BJ (cell line): ENCODE results near the gene DAP. TPM values are rescaled to one million over a fixed set of nuclear protein-coding genes. Genes with fewer than 3 reads are reported as not detected.

ENCODE experiments used
- CTCF ChIA-PET: fragments of 350-600 bp; formaldehyde crosslinking; extraction: SDS; loops from one replicate; lab custom pipeline; 2021; ENCODE audit warnings: antibody characterized with exemption, inconsistent platforms; lab: Yijun Ruan, JAX
- POLR2A ChIA-PET: fragments of 300-600 bp; sonication (Branson Sonifier 250); formaldehyde crosslinking; extraction: SDS; loops from one replicate; lab custom pipeline; 2021; ENCODE audit warnings: antibody characterized with exemption; lab: Charles Lee
- DNase-seq: peaks from one replicate; pipeline ENCODE4 v3.0.0-alpha.2; 2011; ENCODE audit warnings: low read depth
- H3K27me3 ChIP-seq: 2 replicates; pipeline ENCODE4 v1.6.0; 2011; ENCODE audit warnings: low read length; ENCODE audit not compliant: control insufficient read depth, insufficient read depth
- H3K36me3 ChIP-seq: 2 replicates; pipeline ENCODE4 v1.5.1; 2011; ENCODE audit warnings: low read length; ENCODE audit not compliant: control insufficient read depth, insufficient read depth
- H3K4me3 ChIP-seq: 2 replicates; pipeline ENCODE4 v1.5.1; 2011; ENCODE audit warnings: low read depth, mild to moderate bottlenecking, control low read depth, low read length
- polyA plus RNA-seq: library from polyadenylated mRNA; depleted of rRNA; stranded (reverse); fragments of >200 nt; gene quantifications from 2 replicates; pipeline ENCODE4 v1.2.3, GENCODE V29; 2011
- TF ChIP-seq, protein P1 (sequence below): IDR thresholded peaks from 2 replicates; pipeline ENCODE4 v1.5.1; 2011; ENCODE audit warnings: low read depth, mild to moderate bottlenecking, control low read depth, inconsistent platforms, low read length, moderate library complexity; ENCODE audit not compliant: insufficient read depth

DAP gene
- polyA plus RNA-seq, 1 experiment = 95.6 TPM

DNA sequence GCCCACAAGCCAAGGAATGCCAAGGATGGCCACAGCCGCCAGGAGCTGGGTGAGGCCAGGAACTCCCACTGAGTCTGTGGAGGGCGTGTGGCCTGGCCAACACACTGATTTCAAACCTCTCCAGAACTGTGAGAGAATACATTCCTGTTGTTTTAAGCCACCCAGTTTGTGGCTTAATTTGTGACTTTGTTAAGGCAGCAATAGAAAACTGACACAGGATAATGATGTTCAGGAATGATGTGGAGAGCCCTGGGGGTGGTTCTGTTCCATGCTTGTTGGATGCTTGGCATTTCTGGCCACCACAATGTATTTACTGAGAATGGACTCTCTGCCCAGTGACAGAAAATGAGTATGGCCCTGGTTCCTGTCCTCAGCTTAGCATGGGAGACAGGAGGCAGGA is 82.8 kb downstream of the DAP start:
- Histone ChIP-seq H3K27me3 (no peaks in the 10 kb centered on the region), H3K36me3 (peaks cover 36% of the 10 kb centered on the region), H3K4me3 (no peak overlapping the region)
- CTCF ChIA-PET = interaction anchor here (1.2 to 2.4 kb wide), 4 partner anchors 11 to 17 kb away, joined by 3 to 6 read pairs (median 4); no protein-coding TSS in a partner anchor
- POLR2A ChIA-PET = no interaction called here
- TF ChIP-seq, protein P1, sequence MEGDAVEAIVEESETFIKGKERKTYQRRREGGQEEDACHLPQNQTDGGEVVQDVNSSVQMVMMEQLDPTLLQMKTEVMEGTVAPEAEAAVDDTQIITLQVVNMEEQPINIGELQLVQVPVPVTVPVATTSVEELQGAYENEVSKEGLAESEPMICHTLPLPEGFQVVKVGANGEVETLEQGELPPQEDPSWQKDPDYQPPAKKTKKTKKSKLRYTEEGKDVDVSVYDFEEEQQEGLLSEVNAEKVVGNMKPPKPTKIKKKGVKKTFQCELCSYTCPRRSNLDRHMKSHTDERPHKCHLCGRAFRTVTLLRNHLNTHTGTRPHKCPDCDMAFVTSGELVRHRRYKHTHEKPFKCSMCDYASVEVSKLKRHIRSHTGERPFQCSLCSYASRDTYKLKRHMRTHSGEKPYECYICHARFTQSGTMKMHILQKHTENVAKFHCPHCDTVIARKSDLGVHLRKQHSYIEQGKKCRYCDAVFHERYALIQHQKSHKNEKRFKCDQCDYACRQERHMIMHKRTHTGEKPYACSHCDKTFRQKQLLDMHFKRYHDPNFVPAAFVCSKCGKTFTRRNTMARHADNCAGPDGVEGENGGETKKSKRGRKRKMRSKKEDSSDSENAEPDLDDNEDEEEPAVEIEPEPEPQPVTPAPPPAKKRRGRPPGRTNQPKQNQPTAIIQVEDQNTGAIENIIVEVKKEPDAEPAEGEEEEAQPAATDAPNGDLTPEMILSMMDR = no peak
- DNase-seq = no peak

DNA sequence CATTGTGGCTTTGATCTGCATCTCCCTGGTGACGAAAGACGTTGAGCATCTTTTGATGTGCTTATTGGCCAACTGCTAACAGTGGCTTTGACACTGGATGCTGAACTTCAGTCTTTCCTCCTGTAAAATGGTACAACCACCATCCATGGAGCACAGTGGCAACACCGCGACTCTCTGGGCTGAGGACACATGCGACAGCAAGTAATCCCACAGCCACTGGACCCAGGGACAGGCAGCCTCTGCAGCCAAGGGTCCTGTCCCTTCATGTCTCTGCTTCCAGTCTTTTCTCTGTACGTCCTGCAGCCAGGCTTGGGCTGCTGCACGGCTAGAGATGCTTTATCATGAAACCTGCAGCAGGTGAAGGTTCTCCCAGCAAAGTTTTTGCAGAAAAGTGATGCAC is 83.5 kb downstream of the DAP start:
- H3K27me3 ChIP-seq = no peaks in the 10 kb centered on the region
- H3K4me3 ChIP-seq = no peak overlapping the region
- no peak for DNase-seq
- POLR2A ChIA-PET = no interaction called here
- H3K36me3 ChIP-seq = peaks cover 30% of the 10 kb centered on the region
- CTCF ChIA-PET = interaction anchor here (1.3 kb wide), 1 partner anchor 18 kb away, joined by 3 read pairs; no protein-coding TSS in a partner anchor
- TF ChIP-seq, protein P1 = no peak

DNA sequence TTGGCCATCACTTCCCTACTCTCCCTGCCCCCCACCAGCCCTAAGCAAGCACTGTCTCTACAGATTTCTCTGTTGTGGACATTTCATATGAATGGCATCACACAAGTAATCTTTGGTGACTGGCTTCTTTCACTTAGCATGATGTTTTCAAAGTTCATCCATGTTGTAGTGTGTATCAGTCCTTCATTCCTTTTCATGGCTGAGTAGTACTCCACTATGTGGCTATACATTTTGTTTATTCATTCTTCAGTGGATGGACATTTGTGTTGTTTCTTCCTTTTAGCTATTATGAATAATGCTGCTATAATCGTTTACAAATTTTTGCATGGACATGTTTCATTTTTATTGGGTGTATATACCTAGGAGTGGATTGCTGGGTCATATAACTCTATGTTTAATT is 84.1 kb downstream of the DAP start:
- ChIA-PET CTCF (no interaction called here), POLR2A (no interaction called here)
- DNase-seq = no peak
- Histone ChIP-seq H3K36me3 (peaks cover 27% of the 10 kb centered on the region), H3K27me3 (no peaks in the 10 kb centered on the region), H3K4me3 (no peak overlapping the region)
- TF ChIP-seq, protein P1 = no peak

DNA sequence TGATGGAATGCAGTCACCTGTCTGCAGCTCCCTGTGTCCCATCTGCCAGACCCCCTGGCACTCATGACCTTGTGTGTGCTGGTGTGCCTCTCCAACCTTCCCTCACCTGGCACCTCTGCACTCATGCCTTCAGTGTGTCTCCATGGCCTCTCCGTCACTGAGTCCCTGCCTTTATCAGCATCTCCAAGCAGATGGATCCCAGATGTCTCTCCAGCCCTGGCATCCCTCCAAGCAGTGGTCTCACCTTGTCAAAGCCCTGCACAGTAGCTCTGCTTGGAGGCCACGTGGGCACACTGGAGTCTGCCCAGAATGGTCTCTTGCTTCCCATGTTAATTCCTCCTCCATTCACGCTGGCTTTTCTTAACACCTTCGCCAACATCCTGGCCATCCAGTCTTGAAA is 84.8 kb downstream of the DAP start:
- no peak for DNase-seq
- no peaks in the 10 kb centered on the region for H3K27me3 ChIP-seq
- no peak overlapping the region for H3K4me3 ChIP-seq
- TF ChIP-seq, protein P1 = no peak
- ChIA-PET POLR2A (no interaction called here), CTCF (interaction anchor here (1.7 kb wide), 1 partner anchor 26 kb away, joined by 5 read pairs; no protein-coding TSS in a partner anchor)
- H3K36me3 ChIP-seq = peaks cover 23% of the 10 kb centered on the region

DNA sequence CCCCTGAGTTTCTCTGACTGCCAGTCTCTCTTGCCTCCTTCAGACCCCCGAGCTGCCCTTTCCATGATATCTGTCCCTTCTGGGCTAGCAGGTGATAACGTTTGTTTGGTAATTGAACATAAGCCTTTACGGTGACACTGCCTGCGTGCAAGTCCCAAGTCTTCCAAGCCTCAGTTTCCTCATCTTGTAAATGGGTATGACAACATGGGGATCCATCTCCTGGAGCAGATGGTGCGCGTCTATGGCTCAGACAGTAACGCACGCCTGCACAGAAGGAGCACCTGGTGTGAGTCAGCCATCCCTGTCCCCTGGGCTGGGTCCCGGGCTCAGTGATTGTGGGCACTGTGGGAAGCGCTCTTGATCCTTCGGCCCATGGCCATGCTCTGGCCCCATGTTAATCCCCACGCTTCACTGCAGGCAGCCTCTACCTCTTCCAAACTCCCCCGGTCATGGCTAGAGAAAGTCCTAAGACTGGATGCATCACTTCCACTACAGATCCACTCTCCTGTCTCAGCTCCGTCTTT is 85.8 kb downstream of the DAP start:
- ChIA-PET CTCF (interaction anchor here (0.6 to 1.7 kb wide), 3 partner anchors 27 to 422 kb away, joined by 3 to 5 read pairs (median 3); no protein-coding TSS in a partner anchor), POLR2A (no interaction called here)
- peaks cover 14% of the 10 kb centered on the region for H3K36me3 ChIP-seq
- TF ChIP-seq, protein P1 = no peak
- no peak overlapping the region for H3K4me3 ChIP-seq
- DNase-seq = no peak
- no peaks in the 10 kb centered on the region for H3K27me3 ChIP-seq
